HepG2 (cell line): ENCODE data around the gene ZNF211. TPM values are rescaled to one million over a fixed set of nuclear protein-coding genes. Genes with fewer than 3 reads are reported as not detected.

Source experiments
- GABPB1 ChIP-seq: IDR thresholded peaks from 2 replicates; pipeline ENCODE4 v1.6.1; 2016; ENCODE audit warnings: mild to moderate bottlenecking, missing genetic modification reagents, moderate library complexity, missing compliant biosample characterization
- GATAD1 ChIP-seq: IDR thresholded peaks from 2 replicates; pipeline ENCODE4 v1.6.1; 2016; ENCODE audit warnings: missing genetic modification reagents, missing compliant biosample characterization
- GMEB2 ChIP-seq: IDR thresholded peaks from 2 replicates; pipeline ENCODE4 v1.6.1; 2016; ENCODE audit warnings: missing biosample characterization, missing genetic modification reagents, low read depth
- HOXA5 ChIP-seq: sonication (generic); formaldehyde crosslinking; IDR thresholded peaks from 2 replicates; pipeline ENCODE4 v1.4.0; 2020; ENCODE audit warnings: missing genetic modification reagents
- MAZ ChIP-seq, 2 experiments: sonication (generic) in 1 of 2; formaldehyde crosslinking in 1 of 2; IDR thresholded peaks; 2 replicates each; pipeline versions ENCODE4 v1.5.0 to v1.6.1; 2012 to 2020; ENCODE audit warnings: low read depth in 2 of 2, mild to moderate bottlenecking in 2 of 2, borderline replicate concordance in 1 of 2, improper control_type of control experiment in 1 of 2, low read length in 1 of 2, missing genetic modification reagents in 1 of 2, moderate library complexity in 1 of 2
- NFIB ChIP-seq: sonication (generic); formaldehyde crosslinking; IDR thresholded peaks from 2 replicates; pipeline ENCODE4 v1.9.0; 2021; ENCODE audit warnings: missing genetic modification reagents, mild to moderate bottlenecking, borderline replicate concordance
- RBFOX2 ChIP-seq: fragments of 200-400 bp; formaldehyde crosslinking; IDR thresholded peaks from 2 replicates; pipeline ENCODE4 v1.6.1; 2017; ENCODE audit warnings: low read depth, mild to moderate bottlenecking, low read length
- SAP130 ChIP-seq: IDR thresholded peaks from 2 replicates; pipeline ENCODE4 v1.6.1; 2016; ENCODE audit warnings: low read depth
- SNAI1 ChIP-seq: sonication (generic); formaldehyde crosslinking; IDR thresholded peaks from 2 replicates; pipeline ENCODE4 v1.5.0; 2020; ENCODE audit warnings: mild to moderate bottlenecking, missing genetic modification reagents, borderline replicate concordance
- SOX6 ChIP-seq, 2 experiments: fragments of 450-650 bp in 1 of 2; sonication (generic) in 1 of 2; formaldehyde crosslinking in 1 of 2; IDR thresholded peaks; 2 replicates each; pipeline versions ENCODE4 v1.4.0 to v1.6.1; 2017 to 2020; ENCODE audit warnings: antibody characterized with exemption in 1 of 2, mild to moderate bottlenecking in 1 of 2, missing genetic modification reagents in 1 of 2
- TFDP2 ChIP-seq: sonication (generic); formaldehyde crosslinking; IDR thresholded peaks from 2 replicates; pipeline ENCODE4 v1.4.0; 2020; ENCODE audit warnings: missing genetic modification reagents
- THAP7 ChIP-seq: sonication (generic); formaldehyde crosslinking; IDR thresholded peaks from 2 replicates; pipeline ENCODE4 v1.8.1; 2023; ENCODE audit warnings: mild to moderate bottlenecking, missing genetic modification reagents
- TRIM22 ChIP-seq: fragments of 450-650 bp; IDR thresholded peaks from 2 replicates; pipeline ENCODE4 v1.6.1; 2017
- ZBTB25 ChIP-seq: IDR thresholded peaks from 2 replicates; pipeline ENCODE4 v1.6.1; 2018; ENCODE audit warnings: missing genetic modification reagents
- ZBTB3 ChIP-seq: sonication (generic); formaldehyde crosslinking; IDR thresholded peaks from 2 replicates; pipeline ENCODE4 v1.4.0; 2020; ENCODE audit warnings: low read depth, mild to moderate bottlenecking, moderate library complexity, missing genetic modification reagents, borderline replicate concordance
- ZKSCAN1 ChIP-seq: fragments of 150-350 bp; IDR thresholded peaks from 2 replicates; pipeline ENCODE4 v1.6.1; 2014; ENCODE audit warnings: low read length
- ZNF350 ChIP-seq: sonication (generic); formaldehyde crosslinking; IDR thresholded peaks from 2 replicates; pipeline ENCODE4 v1.4.0; 2020; ENCODE audit warnings: mild to moderate bottlenecking, low read depth, missing genetic modification reagents, borderline replicate concordance
- ZNF44 ChIP-seq: sonication (generic); formaldehyde crosslinking; IDR thresholded peaks from 2 replicates; pipeline ENCODE4 v1.5.1; 2020; ENCODE audit warnings: mild to moderate bottlenecking, missing genetic modification reagents
- ZNF543 ChIP-seq: sonication (generic); formaldehyde crosslinking; IDR thresholded peaks from 2 replicates; pipeline ENCODE4 v1.4.0; 2020; ENCODE audit warnings: mild to moderate bottlenecking, missing genetic modification reagents
- ZNF749 ChIP-seq: sonication (generic); formaldehyde crosslinking; IDR thresholded peaks from 2 replicates; pipeline ENCODE4 v1.8.0; 2022; ENCODE audit warnings: mild to moderate bottlenecking, missing genetic modification reagents, moderate library complexity, borderline replicate concordance
- ZNF841 ChIP-seq: sonication (generic); formaldehyde crosslinking; IDR thresholded peaks from 2 replicates; pipeline ENCODE4 v1.8.1; 2023; ENCODE audit warnings: missing genetic modification reagents, borderline replicate concordance
- ZSCAN31 ChIP-seq: sonication (generic); formaldehyde crosslinking; IDR thresholded peaks from 2 replicates; pipeline ENCODE4 v1.5.0; 2020; ENCODE audit warnings: low read depth, mild to moderate bottlenecking, missing genetic modification reagents
- polyA plus RNA-seq, 8 experiments: library from polyadenylated mRNA; depleted of rRNA in 3 of 8; stranded (reverse) in 7 of 8; unstranded in 1 of 8; fragments of >200 nt; fragmentation: Illumina TruSeq in 4 of 8; extraction: Trizol in 4 of 8; gene quantifications; 2 replicates each; pipeline versions ENCODE4 v1.2.1 to v1.2.3, GENCODE V29; 2011 to 2016; ENCODE audit warnings: low read depth in 4 of 8, missing spikeins in 1 of 8, mixed read lengths in 1 of 8; ENCODE audit not compliant: insufficient read depth in 1 of 8
- total RNA-seq, 5 experiments: library from RNA; depleted of rRNA; stranded (reverse); fragments of >200 nt; fragmentation: Illumina TruSeq; extraction: Trizol; gene quantifications; 2 replicates each; pipeline ENCODE4 v1.2.3, GENCODE V29; 2016; ENCODE audit warnings: low read depth in 1 of 5

Gene ZNF211
- total and polyA plus RNA-seq, 2 of the 13 experiments (the other 11 are each of a cell fraction or from before 2014, with no cell fraction given): 9.9 to 11.2 TPM

- TF ChIP-seq MAZ (IDR thresholded peaks at IDR 0.05; ENCODE audit: borderline replicate concordance, low read depth, low read length): peak; percentile 77
- TF ChIP-seq MAZ (CRISPR knock-in tag; IDR thresholded peaks at IDR 0.05; ENCODE audit: low read depth): 0 out of 2 replicates have a peak, but pooled peaks have one; percentile 45
- peak; percentile 41; the same call in 1 of the 2 replicates for TF ChIP-seq THAP7
- no peak for TF ChIP-seq SNAI1 (CRISPR knock-in tag)
- TF ChIP-seq TRIM22: no peak
- no peak for TF ChIP-seq ZNF543 (CRISPR knock-in tag)
- no peak for TF ChIP-seq ZNF841 (CRISPR knock-in tag)
- TF ChIP-seq GATAD1 (CRISPR knock-in tag): peak; percentile 97
- peak; percentile 74; the same call in 1 of the 2 replicates for TF ChIP-seq ZNF44 (CRISPR knock-in tag)
- peak; percentile 98 for TF ChIP-seq TFDP2 (CRISPR knock-in tag)
- peak; percentile 99; the same call in 1 of the 2 replicates for TF ChIP-seq NFIB (CRISPR knock-in tag)
- no peak for TF ChIP-seq ZBTB25 (CRISPR knock-in tag)
- no peak for TF ChIP-seq SOX6 (IDR thresholded peaks at IDR 0.05)
- peak; percentile 41 for TF ChIP-seq SOX6 (CRISPR knock-in tag; IDR thresholded peaks at IDR 0.05)
- peak; percentile 100 for TF ChIP-seq SAP130
- no peak for TF ChIP-seq GMEB2 (CRISPR knock-in tag)
- 0 out of 2 replicates have a peak, but pooled peaks have one; percentile 56 for TF ChIP-seq ZSCAN31 (CRISPR knock-in tag)
- TF ChIP-seq GABPB1 (CRISPR knock-in tag): peak; percentile 99
- 0 out of 2 replicates have a peak, but pooled peaks have one; percentile 40 for TF ChIP-seq ZNF749 (CRISPR knock-in tag)
- TF ChIP-seq ZBTB3 (CRISPR knock-in tag): no peak
- TF ChIP-seq ZKSCAN1: no peak
- TF ChIP-seq HOXA5 (CRISPR knock-in tag): peak; percentile 78
- peak; percentile 78; the same call in 1 of the 2 replicates for TF ChIP-seq ZNF350 (CRISPR knock-in tag)
- 0 out of 2 replicates have a peak, but pooled peaks have one; percentile 30 for TF ChIP-seq RBFOX2
Observed at GRCh38 chr19:57599761-57600383, 33.1 kb upstream of the ZNF211 start, which contains the start of gene ZNF530 (continued).
